Measurements from ENCODE around the gene BAK1.
"Not testable (repeated sequence)": the region's sequence is repeated elsewhere in the genome, so short reads cannot be mapped to it uniquely, and the experiment has no call there.

Gene BAK1

GRCh38 chr6:33607784-33608161 lies 27.7 kb upstream of the BAK1 start:
- DNase-seq, result peak; percentile 91

- peak; percentile 85 for DNase-seq
These were observed 27.2 kb upstream of the BAK1 start for GRCh38 chr6:33607126-33607783.

GRCh38 chr6:33606642-33607041 lies 26.6 kb upstream of the BAK1 start:
- DNase-seq, result peak; percentile 71

DNA sequence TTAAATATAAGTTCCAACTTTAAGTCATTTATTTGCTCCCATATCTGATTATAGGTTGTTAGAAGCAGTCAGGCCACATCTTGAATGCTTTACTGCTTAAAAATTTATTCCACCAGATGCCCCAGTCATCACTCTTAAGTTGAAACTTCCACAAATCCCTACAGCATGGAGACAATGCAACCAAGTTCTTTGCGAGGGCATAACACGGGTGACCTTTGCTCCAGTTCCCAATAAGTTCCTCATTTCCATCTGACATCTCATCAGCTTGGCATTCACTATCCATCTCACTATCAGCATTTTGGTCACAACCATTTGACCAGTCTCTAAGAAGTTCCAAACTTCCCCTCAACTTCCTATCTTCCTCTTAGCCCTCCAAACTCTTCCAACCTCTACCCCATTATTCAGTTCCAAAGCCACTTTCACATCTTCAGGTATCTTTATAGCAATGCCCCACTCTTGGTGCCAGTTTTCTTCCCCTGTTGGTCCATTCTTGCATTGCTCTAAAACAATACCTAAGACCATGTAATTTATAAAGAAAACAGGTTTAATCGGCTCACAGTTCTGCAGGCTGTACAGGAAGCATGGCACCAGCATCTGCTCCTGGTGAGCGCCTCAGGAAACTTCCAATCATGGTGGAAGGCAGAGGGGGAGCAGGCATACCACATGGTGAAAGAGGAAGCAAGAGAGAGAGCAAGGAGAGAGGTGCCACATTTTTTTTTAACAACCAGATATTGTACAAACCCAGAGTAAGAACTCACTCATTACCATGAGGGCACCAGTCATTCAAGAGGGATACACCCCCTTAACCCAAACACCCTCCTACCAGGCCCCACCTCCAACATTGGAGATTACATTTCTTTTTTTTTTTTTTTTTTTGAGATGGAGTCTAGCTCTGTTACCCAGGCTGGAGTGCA lies 25.1 kb upstream of the BAK1 start:
- DNase-seq, result no peak

DNA sequence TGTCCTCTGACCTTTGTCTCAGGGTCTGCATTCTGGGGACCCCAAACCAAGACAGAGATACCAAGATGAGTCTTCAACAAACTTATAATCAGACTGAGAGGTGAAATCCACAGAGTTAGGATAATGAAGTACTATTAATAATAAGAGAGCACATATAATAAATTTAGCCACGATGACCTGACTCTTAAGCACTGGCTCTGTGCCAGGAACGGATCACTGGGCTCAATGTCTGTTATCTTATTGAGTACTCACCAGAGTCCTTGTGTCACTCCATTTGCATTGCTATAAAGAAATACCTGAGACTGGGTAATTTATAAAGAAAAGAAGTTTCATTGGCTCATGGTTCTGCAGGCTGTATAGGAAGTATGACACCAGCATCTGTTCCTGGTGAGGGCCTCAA lies 22.1 kb upstream of the BAK1 start:
- DNase-seq, result no peak

- no peak for DNase-seq
These were observed 20.7 kb upstream of the BAK1 start for GRCh38 chr6:33600761-33601160.

DNA sequence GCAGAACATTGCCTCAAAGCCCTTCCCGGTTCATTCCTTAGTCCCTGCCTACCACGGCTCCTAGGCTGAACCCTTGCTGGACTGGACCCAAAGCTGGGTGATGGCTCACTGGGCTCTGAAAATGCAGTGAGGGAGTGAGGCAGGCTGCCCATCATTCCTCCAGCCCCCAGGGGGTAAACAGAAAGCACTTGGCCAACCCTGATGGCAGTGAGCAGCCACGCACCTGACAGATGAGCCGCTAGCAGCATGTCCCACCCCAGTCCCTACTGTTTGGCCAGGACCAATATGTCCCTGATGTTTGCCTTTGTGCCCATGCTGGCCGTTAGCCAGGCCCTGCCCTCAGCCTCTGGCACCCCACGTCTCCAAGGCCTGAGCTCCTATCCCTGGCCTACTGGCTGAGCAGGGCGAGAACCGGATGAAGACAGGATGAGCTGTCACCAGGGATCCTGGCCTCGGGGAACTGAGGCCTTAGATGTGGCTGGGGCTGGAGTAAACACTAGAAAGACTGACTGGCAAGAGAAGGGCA lies 19.4 kb upstream of the BAK1 start:
- DNase-seq, result peak; percentile 96

DNA sequence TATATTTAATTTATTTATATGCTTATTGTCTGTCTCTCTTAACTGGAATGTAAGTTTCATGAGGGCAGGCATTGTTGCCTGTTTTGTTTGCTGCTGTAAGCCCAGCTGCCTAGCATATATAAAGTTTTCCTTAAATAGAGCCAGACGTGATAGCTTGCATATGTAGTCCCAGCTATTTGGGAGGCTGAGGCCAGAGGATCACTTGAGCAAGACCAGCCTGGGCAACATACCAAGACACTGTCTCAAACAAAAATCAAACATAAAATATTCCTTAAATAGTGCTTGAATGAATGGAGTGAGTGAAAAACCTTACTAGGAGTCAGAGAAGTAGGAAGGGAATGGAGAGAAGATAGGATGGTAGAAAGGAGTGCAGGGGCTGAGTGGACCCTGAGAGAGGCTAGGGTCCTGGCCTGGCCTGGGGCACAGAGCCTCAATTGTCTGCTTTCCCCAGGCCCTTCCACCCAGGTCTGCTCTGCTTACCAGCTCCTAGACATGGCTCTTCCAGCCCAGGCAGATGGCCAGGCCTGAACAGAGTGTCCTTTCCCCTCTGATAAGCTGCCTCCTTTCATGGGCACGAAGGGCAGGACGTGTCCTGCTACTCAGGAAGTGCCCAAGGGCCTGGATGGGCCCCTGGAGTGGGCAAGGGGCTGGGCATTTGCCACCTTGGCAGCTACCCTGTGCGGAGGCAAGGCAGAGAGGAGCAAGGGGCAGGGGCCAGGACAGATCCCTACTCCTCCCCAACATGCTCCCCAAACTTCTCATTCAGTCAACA lies 17.7 kb upstream of the BAK1 start:
- DNase-seq, result no peak

DNA sequence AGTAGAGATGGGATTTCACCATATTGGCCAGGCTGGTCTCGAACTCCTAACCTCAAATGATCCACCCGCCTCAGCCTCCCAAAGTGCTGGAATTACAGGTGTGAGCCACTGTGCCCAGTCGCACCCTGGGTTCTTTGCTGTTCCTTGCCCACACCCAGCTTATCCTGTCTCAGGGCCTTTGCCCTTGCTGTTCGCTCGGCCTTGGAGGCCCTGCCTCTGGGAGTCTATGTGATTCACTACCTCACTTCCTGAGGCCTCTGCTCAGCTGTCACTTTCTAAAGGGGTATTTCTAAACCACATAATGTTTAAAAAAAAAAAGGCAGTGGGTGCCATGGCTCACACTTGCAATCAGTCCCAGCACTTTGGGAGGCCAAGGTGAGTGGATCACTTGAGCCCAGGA lies 16.8 kb upstream of the BAK1 start:
- not testable (repeated sequence) for DNase-seq

- peak; percentile 85 for DNase-seq
These were observed 15.1 kb upstream of the BAK1 start for GRCh38 chr6:33595001-33595846.

DNA sequence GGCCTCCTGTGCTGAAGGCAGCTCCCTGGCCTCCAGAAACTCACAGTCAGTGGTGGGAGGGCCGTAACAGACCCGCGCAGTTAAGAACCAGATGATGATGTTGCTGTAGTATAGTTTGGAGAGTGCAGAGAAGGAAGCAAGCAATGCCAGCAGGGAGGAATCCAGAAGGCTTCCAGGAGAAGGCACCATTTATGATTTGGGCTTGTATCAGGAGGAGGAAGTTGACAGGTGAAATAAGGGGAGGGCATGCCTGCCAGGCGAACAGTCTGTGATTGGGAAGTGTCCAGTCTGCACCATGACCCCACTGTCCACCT lies 13.3 kb upstream of the BAK1 start:
- DNase-seq, result no peak

GRCh38 chr6:33592595-33593413 lies 12.7 kb upstream of the BAK1 start:
- DNase-seq, result no peak

DNA sequence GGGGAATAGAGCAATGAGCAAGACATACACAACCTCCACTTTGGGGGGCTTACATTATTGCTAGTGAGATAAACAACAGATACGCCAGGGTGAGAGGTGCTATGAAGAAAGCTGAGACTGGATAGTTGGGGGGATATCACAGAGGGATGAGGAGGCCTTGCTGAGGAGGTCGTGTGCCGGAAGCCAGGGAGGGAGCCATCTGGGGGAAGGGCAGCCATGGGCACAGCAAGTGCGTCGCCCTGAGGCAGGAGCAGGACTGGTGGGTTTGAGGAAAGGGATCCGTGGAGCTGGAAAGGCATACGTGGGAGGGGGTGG lies 12.2 kb upstream of the BAK1 start:
- no peak for DNase-seq

- DNase-seq, result no peak
These were observed 11.5 kb upstream of the BAK1 start for GRCh38 chr6:33591424-33592032.

- no peak for DNase-seq
These were observed 10.6 kb upstream of the BAK1 start for GRCh38 chr6:33590531-33591198.

- DNase-seq, result peak; percentile 74
These were observed 9.9 kb upstream of the BAK1 start for GRCh38 chr6:33589731-33590530.

DNA sequence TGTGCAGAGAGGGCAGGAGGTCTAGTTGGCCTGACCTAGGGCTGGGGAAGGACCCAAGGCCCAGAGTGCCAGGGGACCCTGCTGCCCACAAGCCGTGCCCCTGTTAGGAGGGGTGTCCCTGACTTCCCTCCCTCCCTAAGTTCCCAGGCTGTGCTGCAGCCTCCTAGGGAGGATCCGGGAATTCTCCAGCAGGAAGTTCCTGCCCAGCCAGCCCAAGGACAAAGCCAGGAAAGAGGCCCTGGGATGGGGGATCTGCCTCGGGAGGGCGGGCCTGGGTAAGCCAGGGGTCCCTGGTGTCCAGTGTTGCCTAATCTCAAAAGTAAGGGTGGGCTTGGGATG lies 9.3 kb upstream of the BAK1 start:
- no peak for DNase-seq

- DNase-seq, result no peak
These were observed 8.8 kb upstream of the BAK1 start for GRCh38 chr6:33588894-33589293.

DNA sequence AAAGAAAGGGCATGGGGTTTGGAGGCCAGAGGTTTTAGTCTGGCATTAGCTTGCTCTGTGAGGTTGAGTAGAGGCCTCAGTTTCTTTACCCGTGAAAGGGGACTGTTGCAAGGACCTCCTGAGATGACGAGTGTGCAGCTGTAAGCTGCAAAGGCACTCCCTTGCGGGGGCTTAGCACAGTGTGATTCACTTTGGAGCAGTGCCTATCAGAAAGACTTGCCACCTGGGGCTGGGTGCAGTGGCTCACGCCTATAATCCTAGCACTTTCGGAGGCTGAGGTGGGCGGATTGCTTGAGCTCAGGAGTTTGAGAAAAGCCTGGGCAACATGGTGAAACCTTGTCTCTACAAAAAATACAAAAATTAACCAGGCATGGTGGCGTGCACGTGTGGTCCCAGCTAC lies 7.5 kb upstream of the BAK1 start:
- no peak for DNase-seq

DNA sequence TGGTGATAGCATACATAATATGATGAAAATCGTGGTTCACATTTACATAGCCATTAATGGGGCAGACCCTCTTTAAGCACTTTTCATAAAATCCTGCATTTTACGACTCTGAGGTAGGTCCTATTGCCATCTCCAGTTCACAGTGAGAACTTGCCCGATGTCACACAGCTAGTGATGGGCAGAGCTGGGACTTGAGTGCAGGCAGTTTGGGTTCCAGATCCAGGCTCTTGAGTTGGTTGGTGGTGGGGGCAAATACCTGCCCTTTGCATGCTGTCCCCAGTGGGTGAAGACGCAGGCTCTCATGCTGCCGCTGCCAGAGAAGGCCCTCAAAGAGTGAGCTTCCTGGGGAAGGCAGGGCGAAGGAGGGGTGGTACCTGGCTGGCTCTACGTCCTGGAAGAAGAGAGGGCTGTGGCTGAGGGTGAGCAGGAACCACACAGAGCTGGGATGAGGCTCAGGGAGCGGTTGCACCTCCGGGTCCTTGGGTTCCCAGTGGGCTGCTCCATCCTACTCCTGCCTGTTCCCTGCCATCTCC lies 6.1 kb upstream of the BAK1 start:
- DNase-seq, result no peak
